GM21526 (cell line): Measurements from ENCODE around the gene MGAT4A.
A peak's percentile ranks its signal among the peaks of the same experiment; 100 is the strongest.
"Not testable (repeated sequence)": the region's sequence is repeated elsewhere in the genome, so short reads cannot be mapped to it uniquely, and the experiment has no call there.

Experiments
- ATAC-seq: cut with Tn5 transposase; IDR thresholded peaks from one replicate; pipeline ENCODE4 v1.9.1; 2021; ENCODE audit warnings: moderate library complexity; ENCODE audit not compliant: unreplicated experiment, low FRiP score

The MGAT4A gene

DNA sequence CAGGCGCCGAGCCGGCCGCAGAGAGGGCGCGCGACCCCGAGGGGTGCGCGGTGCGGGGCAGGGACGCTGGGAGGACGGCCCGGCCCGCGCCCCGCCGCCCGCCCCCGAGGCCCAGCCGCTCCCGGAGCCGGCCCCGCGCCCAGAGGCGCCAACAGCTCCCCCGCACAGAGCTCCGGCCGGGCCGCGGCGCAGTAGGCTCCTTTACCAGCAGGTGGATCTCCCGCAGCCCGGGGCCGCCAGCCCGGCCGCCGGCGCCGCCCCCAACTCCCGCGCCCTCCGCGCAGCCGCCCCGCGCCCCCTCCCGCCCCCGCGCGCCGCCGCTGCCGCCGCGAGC lies 258 bp downstream of the MGAT4A start:
- ATAC-seq: peak; percentile 48

DNA sequence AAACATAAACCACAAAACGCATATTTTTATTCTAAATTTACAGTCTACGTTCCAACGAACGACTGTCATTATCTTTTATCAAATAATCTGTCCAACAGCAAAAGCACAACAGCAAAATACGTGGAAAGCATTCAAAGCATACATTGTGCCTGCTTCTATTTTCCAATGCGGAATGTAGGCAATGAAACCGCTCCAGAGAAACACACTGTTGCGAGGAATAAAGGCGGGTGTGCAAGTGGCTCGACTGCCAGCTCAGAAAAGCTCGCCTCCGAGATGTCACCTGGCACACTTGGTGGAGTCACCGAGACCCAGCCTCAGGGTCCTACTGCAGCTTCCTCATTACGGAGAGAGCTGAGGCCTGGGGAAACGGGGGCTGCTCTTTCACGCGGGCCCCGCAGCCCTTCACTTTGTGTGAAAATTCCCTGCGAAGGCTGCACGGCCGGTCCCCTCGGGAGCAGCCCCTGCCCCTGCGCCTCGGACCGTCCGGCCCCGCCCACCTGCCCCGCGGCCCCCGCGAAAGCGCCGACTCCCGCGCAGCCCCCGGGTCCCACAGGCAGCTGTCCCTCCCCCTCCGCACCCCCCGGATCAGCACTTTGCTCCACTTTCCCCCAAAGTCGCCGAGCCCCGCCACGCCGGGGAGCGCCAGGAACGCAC lies 752 bp downstream of the MGAT4A start:
- peak; percentile 15 for ATAC-seq

DNA sequence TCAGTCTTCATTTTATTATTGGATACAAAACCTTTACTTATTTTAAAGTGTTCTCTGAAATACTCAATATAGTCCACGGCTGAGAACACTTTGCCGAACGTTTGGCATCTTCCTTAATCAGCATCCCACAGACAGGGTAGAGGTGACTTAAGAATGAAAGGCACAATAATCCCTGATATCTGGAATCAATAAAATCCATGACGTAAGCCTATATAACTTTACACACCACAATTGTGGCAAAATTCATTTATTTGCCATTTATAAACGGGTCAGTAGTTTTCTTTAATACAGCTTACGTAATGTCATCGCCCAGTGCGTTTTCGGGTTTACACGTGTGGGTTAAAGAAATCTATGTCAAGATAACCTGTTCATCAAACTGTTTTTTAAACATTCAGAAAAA lies 1.3 kb downstream of the MGAT4A start:
- no peak for ATAC-seq

DNA sequence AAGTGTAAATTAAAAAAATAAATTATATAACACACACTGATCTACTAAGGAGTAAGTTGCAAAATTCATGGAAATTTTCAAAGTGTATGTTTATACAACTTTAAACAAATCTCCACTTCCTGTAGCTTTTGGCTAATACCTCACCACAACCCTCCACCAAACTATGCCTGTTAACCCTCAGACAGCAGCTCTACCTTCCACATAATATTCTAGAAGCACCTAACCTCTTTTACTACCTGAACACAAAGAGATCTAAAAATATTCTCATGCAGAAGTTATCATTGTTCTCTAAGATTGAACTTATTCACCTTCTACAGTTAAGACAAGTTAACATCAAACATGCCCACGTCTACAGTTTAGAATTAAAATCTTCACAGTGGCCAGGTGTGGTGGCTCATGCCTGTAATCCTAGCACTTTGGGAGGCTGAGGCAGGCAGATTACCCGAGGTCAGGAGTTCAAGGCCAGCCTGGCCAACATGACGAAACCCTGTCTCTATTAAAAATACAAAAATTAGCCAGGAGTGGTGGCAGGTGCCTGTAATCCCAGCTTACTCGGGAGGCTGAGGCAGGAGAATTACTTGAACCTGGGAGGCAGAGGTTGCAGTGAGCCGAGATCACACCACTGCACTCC lies 2.7 kb downstream of the MGAT4A start:
- not testable (repeated sequence) for ATAC-seq

DNA sequence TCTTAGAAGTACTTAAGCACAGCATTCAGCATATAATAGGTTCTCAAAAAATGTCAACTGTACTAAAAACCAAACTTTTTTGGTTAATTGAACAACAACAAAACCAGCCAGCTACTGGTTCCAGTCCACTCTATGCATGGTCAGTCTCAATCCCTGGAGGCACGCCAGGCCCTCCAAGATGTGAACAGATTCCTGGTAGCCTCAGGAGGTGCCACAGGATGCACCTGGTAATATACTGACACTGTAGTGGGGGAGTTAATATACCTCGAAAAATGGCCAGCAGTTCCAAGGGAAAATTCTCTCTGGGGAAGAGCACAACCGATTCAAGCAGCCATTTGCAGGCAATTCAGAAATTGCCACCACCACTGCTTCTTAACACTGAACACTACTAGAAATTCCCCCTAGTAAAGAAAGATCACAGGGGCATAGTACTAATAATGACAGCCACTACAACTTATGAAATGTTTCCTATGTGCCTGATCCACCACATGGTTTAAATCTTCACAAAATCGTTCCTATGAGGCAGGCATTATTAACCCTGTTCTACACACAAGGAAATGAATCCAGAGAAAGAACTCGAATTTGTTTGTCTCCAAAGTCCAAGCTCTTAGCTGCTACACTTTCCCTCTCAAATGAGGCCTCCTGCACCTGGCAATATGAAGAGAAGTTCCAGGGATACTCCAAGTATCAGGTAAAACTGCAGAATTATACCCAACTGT lies 3.4 kb downstream of the MGAT4A start:
- ATAC-seq: no peak

DNA sequence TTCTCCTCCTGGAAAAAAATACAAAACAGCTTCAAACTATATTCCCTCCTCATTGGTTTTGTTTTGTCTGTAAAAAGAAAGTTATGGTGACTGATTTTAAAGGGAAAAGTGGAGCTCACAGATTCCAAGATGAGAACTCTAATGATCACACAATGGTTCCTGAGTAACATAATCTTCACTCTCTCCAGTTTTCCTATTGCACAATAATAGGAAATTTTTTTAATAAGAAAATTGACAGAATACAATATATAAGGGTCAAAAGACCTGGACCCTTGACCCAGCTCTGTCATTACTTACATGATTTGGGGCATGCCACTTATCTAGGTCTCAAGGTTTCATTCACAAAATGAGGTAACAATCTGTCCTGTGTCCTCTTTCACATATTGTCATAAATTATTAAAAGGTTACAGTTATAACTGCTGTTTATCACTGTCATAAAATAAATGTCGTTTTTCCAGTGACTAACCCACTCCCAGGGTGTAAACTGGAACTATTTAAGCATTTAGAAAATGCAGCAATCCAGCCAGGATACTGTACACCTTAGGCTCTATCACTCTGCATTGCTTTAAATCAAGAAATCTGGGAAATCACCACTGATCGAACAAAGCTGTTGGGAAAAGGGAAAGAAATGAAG lies 4.1 kb downstream of the MGAT4A start:
- no peak for ATAC-seq

DNA sequence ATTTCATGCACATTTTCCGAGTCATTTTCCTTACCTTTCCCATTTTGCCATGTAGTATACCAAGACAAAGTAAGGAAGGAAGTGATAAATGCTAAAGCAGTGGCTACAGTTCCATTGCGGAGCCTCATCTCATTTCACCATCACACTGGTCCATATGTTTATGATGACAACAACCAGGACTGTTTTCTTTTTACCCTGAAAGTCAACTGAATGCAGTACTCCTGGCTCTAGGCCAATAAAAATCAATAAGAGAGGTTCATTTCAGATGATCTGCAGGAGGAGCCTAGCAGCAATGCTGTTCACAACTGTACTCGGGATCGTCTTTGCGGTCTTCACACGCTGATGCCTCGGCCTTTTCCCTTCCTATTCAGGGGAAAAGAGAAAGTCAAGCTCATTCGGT lies 4.7 kb downstream of the MGAT4A start:
- no peak for ATAC-seq

DNA sequence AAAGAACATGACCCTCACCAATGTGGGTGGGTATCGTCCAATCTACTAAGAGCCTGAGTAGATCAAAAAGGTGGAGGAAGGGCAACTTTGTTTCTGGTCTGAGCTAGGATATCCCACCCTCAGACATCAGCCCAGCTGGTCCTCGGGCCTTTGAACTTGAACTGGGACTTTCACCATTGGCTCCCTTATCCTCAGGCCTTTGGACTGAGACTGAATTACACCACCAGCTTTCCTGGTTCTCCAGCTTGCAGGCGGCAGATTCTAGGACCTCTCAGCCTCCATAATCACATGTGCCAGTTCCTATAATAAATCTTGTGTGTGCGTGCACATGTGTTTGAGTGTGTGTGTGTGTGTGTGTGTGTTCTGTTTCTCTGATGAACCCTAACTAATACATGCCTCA lies 10.6 kb downstream of the MGAT4A start:
- no peak for ATAC-seq

DNA sequence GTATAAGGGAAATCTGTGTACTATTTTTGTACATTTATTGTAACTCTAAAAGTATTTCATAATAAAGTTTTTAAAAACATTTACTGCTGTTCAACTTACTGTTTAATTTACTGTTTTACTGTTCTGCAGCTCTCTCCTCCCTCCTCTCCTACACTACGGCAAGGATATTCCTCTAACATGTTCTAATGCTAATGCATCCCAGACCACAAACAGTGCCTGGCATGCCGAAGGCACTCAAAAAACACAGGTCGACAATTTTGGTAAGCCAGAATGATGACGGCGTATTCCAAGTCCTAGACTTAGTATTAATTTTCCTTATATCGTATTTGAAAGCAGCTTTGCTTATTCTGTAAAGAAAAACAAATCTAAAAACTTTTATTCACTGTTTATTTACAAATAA lies 13.3 kb downstream of the MGAT4A start:
- ATAC-seq: no peak

DNA sequence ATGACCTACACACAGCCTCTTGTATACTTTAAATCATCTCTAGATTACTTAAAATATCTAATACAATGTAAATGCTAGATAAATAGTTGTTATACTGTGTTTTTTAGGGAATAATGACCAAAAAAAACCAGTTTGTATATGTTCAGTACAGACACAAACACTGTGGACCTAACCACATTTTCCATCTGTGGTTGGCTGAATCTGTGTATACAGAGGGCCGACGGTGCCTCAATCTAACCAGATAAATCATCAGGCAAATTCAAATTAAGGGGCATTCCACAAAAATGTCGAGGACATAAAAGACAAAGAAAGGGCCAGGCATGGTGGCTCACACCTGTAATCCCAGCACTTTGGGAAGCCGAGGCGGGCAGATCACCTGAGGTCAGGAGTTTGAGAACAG lies 14.1 kb downstream of the MGAT4A start:
- ATAC-seq: no peak

DNA sequence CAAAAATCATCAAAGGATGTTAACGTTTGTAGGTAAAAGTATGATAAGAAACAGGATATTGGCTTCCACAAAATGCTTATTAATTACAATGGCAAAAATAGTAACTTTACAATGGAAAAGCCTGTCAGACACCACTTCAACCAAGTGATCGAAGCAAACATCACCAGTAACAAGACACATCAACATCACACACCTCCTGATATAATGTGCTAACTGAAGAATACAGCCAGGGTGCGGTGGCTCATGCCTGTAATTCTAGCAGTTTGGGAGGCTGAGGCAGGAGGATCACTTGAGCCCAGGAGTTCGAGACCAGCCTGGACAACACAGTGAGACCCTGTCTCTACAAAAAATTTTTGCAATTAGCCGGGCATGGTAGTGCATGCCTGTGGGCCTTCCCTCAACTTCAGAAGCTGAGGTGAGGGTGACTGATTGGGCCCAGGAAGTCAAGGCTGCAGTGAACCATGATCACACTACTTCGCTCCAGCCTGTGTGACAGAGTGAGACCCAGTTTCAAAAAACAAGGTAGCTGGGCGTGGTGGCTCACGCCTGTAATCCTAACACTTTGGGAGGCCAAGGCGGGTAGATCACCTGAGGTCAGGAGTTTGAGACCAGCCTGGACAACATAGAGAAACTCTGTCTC lies 15.0 kb downstream of the MGAT4A start:
- no peak for ATAC-seq

DNA sequence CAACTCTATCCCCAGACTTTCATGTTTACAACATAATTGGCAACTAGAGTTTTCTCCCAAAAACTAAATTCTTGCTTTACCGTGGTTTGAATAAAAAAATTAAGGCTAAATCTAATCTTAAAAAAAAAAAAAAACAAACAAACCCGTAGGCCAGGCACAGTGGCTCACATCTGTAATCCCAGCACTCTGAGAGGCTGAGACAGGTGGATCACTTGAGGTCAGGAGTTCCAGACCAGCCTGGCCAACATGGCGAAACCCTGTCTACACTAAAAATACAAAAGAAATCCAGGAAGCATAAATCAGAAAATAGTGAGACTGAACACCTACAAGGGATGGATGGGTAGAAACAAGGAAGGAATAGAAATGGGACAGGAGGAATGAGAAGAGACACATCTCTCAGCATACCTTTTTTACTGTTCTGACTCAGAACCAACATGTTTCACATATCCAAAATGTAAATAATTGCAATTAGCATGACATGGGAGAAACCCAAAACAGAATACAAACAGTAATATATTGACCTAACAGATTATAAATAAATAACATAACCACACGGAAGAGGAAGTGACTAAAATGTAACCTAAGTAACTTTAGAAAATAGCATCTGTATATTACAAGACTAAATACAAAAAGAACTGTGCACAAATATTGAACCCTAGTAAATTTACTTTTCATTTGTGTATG lies 17.5 kb downstream of the MGAT4A start:
- peak; percentile 64 for ATAC-seq

DNA sequence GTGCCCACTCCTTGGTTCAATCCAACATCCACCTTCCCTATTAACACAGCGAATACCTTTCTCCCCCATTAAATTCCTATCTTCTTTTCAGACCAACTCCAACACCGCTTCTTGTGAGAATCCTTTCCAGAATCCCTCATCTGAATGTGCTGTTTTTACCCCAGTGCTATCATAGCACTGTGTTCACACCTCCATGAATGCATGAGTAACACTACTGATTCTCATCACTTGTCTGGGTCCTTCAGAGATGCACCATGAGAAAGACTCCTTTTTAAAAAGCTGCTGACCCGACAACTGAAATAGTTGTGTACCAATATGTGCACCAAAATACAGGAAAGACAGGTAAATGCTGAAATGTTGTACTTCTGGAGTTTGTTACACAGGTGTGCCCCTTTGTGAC lies 18.8 kb downstream of the MGAT4A start:
- no peak for ATAC-seq

DNA sequence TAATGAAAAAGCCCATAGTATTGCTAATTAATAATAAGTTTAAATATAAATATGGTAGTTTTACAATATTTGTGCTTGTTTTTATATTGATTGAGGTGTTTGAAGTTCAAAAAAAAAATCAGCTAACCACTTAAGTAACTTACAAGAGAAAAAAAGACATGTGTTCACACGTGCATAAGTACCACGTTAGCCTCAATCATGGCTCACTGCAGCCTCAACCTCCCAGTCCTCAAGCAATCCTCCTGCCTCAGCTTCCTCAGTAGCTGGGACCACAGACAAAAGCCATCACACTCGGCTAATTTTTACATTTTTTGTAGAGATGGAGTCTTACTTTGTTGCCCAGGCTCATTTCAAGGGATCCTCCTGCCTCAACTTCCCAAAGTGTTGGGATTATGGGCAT lies 19.4 kb downstream of the MGAT4A start:
- ATAC-seq: no peak

DNA sequence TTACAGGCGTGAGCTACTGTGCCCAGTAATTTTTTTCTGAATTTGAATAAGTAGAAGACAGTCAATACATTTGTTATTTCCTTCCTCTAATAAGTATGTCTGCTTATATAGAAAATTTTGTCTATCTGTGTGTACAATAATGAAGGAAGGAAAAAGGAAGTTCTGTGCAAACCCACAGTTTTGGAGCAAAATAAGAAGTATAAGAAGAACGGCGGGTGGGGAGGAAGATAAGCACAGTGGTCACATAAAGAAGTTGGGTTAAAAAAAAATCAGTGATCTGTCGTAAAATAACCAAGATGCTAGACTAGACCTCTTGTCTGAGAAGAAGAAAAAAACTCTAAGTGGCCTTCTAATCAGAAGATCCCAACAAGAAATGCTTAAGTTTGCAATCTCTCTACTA lies 20.2 kb downstream of the MGAT4A start:
- no peak for ATAC-seq

DNA sequence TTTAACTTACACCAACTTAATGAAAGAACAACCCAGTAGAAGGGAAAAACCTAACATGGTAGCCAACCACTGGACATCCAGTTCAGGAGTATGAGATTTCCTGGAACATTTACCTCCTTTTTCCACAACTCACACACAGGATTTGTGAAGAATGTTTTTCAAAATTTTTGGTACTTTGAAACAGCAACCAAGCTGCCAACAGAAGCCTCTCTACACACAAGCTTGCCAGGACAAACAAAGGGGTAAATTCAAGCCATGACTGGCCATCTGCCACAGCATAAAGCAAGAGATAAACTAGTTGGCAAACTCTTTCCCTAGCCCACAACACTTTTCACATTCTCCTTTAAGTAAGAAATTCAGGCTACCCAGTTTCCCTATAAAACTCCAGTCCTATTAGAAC lies 21.4 kb downstream of the MGAT4A start:
- no peak for ATAC-seq

DNA sequence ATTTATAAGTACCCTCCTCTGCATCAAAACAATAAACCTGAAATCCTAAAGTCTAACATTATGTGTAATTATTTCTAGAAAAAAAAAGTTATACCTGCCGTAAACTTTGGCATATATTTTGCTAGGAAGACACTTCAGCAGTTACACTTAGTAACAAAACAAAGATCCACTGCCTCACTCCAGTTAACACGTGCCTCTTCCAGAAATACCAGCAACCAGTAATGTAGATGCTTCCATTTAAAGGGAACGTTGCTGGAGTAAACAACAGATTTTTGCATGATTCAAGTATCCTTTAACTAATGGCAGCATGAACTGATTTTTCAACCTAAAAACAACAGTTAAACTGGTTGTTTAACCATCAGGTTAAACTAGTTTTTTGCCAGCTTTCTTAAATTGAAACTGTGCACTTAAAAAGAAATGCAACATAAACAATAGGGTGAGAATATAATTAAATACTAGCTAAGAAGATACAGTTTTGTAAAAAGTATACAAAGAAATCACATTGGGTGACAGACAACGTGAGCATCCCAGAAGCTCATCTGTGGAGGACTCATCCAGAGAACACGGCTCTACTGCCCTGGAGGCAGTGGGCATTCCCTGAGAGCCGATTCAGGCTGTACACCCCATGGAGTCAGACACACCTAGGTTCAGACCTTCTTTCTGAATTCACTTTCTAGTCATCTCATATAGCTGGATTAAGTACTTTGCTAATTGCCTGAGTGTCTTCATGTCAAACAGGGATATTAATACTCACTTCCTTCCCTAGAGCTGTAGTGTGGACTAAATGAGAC lies 22.3 kb downstream of the MGAT4A start:
- ATAC-seq: no peak

DNA sequence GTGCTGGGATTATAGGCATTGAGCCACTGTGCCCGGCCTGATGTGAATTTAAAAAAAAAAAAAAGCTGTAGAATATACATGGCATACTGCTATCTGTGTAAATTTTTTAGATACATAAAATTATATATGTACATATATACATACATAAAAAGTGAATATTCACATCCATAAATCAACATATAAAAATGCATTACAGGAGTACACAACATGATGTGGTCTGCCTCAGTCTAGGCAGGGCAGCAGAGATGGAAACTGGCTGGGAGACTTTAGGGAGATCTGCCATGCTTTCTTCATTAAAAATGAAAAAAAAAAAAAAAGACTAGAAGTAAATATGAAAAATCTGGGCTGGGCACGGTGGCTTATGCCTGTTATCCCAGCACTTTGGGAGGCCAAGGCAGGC lies 24.3 kb downstream of the MGAT4A start:
- ATAC-seq: no peak

DNA sequence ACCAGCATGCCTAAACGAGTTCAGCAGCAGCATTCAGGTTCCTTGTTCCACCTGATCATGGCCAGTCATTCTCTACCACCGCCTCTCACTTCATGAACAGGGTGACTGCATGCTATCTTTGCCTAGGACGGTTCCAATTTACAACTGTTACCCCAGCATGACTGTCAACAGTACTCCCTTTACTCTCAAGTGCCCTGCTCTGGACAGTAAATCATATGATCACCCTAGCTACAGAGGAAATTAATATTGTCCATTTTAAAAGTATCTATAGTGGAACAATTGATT lies 25.7 kb downstream of the MGAT4A start:
- no peak for ATAC-seq
